HG03460 (cell line): ENCODE measurements around the gene TSTD1.
A peak's percentile ranks its signal among the peaks of the same experiment; 100 is the strongest.
"Not testable (repeated sequence)": the region's sequence is repeated elsewhere in the genome, so short reads cannot be mapped to it uniquely, and the experiment has no call there.

Source experiments
- ATAC-seq: cut with Tn5 transposase; IDR thresholded peaks from one replicate; pipeline ENCODE4 v1.9.1; 2021; ENCODE audit not compliant: unreplicated experiment

The TSTD1 gene

DNA sequence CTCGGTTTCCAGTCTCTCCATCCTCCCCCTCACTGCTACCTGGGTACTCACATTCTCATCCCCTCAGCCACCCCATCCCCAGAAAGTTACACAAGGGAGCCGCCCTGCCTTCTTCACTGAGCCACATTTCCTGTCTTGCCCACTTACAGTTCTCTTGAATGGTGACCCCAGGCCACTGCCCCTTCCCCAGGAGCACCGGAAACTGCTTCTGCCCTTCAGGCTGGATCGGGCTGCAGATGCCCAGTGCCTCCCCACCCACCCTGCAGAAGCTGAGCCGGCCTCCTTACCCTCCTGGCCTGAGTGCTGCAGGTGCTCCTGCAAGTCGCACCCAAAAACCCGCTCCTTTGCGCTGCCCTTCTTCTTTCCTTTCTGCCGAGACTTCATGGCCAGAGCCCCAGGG, 30.5 kb upstream of the TSTD1 start:
- peak; percentile 0 for ATAC-seq

DNA sequence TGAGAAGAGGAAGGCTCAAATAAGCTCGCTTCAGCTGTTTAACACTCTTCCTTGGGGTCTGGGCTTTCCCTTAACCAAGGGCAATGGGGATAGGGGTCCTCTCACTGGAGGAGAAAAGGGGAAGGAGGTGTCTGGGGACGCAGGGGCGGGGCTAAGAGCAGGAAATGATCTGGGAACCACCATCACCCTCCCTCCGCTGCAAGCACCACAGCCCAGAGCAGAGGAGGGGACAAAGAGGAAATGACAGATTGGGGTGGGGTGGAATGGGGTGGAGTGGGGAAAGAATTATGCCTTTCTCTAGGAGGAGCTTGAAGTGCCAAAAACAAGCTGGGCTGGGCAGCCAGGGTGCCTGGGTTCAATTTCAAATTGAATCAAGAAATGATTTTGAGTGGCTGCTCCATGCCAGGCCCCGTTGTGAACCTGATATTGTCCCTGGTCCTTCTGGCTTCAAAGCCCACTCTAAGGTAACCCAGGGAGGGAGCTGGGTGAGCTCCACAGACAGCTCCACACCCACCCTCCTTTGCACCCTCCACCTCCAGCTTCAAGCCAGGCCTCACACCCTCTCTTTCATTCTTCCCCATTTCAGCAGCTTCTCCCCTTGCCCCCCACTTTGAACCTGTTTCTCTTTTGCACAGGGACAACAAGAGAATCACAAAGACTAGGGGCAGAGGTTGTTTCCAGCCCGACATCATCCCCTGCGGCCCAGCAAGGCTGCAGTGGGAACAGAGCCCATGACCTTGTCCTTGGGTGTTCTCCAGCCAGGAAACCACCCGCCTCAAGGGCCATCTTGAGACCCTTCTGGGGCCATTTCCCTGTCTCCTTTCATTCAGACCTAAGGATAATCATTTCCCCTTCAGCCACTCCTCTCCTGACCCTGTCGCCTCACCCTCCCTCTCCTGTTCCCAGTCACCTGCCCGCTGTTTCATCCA, 29.8 kb upstream of the TSTD1 start:
- ATAC-seq: peak; percentile 53

DNA sequence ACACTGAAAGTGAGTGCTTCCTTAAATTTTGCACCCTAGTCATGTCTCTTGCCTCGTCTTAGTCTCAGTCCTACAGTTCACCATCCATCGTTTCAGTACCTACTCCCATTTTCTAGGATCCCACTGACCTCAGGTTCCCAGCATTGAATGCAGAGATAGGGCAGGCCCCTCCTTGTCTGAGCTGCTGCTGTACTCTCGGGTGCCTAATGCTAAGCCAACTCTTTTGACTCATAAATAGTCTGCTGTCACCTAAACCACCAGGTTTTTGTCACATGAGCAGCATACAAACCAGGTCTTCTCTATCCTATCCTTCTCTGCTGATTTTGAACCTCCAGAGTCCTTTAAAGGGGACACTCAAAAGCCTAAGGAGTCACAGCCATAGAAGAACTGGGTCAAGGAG, 27.9 kb upstream of the TSTD1 start:
- ATAC-seq: no peak

DNA sequence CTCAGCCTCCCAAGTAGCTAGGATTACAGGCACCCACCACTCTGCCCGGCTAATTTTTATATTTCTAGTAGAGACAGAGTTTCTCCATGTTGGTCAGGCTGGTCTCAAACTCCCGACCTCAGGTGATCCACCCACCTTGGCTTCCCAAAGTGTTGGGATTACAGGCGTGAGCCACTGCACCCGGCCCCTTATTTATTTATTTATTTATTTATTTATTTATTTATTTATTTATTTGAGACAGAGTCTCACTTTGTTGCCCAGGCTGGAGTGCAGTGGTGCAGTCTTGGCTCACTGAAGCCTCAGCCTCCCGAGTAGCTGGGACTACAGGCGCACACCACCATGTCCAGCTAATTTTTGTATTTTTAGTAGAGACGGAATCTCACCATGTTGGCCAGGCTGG, 26.9 kb upstream of the TSTD1 start:
- not testable (repeated sequence) for ATAC-seq

DNA sequence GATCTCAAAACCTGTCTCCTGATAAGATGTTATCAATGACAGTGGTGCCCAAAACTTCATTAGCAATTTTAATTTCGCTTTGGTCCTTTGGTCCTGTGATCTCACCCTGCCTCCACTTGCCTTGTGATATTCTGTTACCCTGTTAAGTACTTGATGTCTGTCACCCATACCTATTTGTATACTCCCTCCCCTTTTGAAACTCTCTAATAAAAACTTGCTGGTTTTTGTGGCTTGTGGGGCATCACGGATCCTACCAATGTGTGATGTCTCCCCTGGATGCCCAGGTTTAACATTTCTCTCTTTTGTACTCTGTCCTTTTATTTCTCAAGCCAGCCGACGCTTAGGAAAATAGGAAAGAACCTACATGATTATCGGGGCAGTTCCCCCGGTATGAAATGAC, 25.2 kb upstream of the TSTD1 start:
- not testable (repeated sequence) for ATAC-seq

DNA sequence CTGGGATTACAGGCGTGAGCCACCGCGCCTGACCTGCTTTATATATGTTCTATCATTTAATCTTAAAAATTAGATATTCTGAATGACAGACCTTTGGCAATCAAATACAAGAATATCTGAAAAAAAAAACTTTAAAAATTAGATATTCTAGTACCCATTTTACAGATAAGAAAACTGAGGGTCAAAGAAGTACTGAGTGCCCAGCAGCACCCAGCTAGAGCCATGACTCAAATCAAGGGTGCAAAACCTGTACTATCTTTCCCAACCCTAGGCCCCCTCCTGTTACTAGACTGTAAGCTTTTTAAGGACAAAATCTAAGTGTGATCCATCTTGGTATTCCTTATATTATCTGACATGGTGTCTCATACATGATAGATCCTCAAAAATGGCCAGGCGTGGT, 22.7 kb upstream of the TSTD1 start:
- ATAC-seq: no peak

DNA sequence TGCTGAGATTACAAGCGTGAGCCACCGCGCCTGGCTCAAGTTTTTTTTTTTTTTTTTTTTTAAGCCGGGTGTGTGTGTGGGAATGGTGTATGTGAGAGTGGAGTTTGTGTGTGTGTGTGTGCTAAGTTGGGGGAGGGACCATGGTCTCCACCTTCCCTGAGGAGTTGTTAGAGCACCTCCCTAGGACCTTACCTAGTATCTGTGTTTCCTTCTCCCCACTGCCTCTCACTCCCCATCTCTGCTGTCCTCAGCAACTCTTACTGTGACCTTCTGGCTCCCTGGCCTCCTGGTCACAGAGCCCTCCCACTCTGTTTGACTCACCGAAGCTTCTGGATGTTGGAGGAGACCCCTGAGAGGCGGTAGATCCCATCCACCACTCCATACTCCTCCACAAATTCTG, 20.5 kb upstream of the TSTD1 start:
- ATAC-seq: no peak

DNA sequence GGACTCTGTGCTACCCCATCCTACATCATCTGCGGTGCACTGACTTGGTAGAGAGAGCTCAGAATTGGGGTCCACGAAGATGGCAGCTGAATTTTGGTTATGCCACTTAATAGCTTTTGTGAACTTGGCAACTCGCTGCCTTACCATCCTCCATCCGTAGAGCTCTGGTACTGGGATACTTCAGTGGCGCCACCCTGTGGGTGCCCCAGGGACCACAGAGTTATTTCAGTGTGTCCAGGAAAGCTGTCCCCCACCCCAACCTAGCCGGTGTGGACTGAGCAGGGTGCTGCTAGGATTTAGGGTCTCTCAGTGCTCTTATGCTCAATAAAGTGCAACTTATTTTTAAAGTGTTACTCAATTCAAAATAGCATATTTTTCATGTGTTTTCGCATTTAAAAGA, 16.0 kb upstream of the TSTD1 start:
- no peak for ATAC-seq

DNA sequence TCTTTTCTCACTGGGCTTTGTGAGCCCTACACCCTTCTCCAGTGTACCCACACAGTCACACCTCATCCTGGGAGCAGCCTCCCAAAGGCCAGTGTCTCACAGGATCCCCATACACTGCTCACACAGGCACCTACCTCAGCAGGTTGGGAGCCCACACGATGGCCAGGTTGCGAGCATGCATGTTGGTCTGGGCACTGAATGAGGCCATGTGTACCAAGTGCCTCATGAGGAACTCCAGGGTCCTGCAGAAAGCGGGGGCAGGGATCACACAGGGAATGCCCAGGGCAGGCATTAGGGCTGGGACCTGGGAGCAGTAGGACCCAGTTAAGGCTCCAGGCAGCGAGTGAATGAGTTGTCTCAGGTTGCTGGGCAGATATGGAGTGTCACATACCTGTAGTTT, 15.5 kb upstream of the TSTD1 start:
- no peak for ATAC-seq

DNA sequence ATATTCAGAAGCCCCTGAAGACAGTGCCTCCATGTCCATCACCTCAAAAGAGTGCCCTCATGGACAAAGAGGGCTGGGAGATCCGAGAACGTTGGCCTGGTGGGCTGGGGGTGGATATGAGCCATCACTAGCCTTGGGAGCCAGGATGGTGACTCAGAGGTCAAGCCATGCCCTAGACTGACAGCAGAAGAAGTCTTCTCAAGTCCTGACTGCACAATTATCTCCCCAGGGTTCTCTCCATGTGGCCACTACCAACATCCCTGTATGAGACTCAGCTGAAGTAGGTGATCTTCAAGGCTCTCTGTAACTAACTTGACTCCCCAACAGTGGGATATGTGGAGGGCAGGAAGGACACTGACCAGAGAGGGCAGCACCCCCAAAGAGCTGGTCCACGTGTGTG, 14.1 kb upstream of the TSTD1 start:
- ATAC-seq: no peak

DNA sequence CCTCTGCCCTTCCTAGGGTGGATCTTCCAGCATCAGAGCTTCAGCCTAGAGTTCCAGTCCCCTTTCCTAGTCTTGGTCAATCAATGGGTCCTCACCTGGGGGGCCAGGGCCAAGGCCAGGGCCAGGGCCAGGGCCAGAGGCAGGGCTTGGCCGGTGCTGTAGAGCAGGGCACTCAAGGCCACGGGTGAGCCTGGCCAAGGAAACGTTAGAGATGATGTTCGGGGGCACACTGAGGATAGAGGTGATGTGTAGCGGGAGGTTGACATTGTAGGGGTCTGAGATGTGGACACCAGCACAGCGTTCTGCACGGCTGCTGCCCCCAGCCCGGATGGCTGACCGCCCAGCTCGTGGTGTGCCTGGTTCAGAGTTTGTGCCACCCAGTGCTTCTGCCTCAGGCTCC, 12.5 kb upstream of the TSTD1 start:
- ATAC-seq: no peak

DNA sequence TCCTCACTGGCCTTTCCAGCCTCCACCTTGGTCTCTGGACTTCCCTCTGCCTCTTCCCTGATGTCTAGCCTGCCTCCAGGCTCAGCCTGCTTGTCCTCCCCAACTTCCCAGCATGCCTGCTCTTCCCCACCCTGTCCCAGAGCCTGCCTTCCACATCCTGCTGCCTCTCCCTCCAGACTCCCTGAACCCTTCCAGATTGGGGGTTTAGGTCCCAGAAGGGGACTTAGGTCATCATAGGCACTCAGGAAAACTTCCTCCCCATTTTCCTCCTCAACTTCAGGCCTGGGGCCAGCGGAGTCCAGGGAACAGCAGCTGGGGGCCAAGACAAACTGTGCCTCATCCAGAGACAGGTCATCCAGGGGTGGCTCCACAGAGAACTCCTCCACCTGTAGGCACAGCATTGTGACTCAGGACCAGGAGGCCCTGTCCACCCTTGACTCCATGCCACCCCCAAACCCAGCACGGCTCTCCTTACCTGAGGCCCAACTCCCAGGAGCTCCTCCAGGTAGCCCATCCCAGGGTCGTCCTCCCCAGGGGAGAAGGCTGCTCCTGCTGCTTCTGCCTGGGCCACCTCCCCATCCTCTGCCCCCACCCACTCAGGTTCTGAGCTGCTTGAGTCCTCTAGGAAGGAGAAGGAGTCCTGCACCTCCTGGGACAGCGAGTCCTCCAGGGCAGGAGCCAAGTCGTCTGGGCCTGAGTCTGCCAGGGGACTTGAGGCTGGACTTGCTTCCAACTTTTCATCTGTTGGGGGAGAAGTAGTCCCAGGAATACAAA, 10.4 kb upstream of the TSTD1 start:
- ATAC-seq: no peak

DNA sequence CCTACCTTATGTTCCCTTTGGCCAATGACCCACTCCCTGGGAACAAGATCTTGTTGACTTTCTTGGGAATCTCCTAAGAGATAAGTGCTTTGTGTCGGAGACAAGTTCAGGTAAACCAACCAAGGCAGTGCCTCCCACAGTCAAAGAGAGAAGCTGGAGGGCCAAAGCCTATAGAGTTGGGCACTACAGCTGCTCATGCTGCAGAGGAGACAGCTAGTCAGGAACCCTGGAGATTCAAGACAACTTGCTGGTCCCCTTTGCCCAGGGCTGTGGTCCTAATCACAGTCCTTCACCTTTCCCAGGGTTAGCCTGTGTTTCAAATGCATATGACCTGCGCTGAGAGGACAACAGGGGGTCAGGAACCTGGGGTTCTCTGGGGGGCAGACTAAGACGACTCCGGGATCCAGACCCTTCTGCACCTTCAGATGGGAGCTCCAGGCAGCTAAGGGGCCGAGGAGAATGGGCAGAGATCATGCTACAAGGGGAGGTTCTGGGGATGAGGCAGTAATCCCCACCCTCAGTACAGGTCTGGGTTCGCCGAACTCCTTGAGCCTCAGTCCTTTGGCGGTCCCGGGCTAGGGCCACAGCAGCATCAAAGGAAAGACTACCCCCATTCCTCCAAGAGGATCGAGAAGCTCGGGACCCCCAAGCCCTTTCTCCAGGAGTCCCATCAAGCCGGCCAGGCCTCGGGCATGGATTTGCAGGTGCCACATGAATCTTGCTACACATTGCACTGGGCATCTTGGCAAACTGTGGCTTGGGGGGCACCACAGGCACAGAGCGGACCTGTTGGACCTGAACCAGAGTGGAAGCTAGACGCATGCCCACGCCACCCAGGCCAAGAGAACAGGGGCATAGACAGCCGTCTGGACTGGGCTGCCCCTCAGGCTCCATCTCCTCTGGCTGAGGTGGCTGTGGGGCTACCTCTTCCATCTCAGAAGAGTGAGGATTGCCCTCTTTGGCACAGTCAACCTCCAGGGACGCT, 9.0 kb upstream of the TSTD1 start:
- ATAC-seq: no peak

DNA sequence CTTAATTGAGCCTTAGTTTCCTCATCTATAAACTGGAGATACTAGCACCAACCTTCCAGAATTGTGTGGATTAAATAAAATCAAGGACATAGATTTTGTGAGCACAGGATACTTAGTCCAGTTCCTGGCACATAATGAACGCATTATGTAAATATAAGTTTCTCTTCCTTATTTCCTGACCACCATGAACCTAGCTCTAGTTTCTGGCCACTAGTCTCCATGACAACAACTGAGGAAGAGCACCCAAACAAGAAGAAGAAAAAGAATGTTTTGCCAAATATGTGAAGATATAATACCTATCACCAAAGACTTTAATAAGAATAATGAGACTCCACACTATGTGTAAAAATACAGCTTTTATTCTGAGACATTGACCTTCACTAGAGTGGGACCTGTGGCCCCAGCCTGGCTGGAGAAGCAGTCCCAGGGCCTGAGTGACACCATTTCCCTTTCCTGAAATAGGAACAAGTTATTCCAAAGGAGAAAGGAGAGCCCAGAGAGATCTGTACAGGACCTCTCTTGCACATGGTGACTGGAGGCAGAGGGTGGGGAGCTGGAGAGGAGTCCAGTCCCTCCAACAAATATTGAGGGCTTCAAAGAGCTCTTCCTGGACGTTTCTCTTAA, 8.0 kb upstream of the TSTD1 start:
- no peak for ATAC-seq

DNA sequence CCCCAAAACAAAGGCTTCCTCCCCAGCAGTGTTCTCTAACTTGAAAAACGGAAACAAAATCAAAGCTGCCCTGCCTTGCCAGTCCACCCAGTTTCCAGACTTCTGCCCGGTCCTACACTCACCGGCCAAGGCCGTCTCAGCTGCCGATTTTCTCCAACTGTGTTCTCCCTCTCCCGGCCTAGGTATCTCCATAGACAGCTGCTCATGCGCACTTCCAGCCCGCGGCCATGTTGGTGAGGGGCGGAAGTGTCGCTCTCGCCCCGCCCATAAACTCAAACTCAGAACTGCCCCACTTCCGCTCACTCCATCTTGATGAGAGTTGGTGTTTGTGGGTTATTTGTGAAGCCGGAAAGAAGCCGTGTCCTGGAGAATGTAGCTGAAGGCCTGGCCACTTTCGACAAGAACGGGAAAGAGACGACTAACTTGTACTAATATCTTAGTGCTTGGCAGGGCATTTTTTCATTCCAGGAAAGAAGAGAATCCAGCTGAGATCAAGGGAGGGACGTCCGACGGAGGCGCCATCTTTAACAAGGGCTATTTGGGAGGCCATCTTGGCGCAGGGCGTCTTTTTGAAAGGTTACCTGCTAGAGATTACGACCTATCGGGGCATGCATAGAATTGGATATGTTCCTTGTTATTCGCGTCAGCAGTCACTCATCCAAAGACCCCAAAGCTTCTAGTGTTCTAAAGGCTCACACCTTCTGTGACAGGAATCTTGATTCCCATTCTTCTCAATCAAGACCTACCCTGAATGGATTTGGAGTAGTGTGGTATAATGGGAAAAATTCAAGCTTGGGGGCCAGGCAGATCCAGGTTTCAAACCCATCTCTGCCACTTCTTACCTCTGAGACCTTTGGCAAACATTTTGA, 7.2 kb upstream of the TSTD1 start, which contains the start of gene USF1:
Gene USF1 (minus strand): TSS at position 242 of the 869 bp plus-strand sequence. CDS start 2,702 bp downstream, outside the sequence.
- ATAC-seq: peak; percentile 50

DNA sequence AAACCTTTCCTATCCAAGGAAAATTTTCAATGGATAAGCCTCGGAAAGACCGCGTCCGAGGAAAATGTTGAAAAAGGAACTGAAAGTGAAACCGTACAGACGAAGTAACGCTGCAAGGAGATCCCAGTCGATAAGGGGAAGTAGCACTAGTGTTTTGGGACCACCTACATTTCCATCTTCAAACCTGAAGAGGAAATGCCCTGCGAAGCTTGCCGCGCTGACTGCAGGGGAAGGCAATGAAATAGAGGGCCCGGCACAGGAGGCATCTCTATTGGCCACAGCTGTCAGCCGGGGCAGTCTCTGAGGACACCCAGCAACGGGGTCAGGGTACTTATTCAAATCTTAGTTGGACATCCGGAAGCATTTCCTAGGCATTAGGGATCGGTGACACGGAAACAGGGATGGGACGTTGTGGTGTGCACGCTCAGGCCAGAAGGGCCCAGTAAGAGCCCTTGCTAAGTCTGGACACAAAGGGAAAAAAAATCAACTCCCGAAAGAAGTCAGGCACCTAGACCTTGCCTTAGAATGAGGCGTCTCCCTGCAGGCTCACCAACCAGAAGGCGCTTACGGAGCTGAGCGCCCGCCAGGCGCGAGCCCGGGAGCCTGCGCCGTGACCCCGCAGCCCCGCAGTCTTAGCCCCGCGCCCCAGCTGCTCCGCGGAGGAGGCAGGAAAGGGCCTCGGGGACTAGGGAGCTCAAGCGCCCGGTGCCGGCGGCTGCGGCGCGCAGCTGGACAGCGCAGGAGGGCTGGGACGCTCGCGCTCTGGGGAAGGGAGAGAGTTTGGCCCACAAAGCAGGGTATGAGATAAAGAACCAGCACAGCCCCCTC, 6.4 kb upstream of the TSTD1 start:
- peak; percentile 45 for ATAC-seq

DNA sequence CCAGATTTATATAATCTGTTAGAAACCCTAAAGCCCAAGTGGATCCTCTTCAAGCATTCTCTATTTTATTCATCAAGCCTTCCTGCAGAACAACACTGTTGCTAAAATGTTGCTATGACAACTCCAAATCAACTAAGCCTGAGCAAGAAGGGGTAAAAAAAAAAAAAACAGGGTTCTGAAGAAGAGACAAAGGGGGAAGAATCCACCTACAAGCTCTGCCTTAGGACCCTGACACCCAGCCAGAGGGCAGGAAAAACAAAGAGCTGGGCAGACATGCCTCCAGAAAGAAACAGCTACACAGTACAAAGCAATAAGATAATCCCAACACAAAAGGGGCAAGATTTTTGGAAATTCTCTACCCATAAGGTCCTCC, 5.8 kb upstream of the TSTD1 start:
- ATAC-seq: no peak

DNA sequence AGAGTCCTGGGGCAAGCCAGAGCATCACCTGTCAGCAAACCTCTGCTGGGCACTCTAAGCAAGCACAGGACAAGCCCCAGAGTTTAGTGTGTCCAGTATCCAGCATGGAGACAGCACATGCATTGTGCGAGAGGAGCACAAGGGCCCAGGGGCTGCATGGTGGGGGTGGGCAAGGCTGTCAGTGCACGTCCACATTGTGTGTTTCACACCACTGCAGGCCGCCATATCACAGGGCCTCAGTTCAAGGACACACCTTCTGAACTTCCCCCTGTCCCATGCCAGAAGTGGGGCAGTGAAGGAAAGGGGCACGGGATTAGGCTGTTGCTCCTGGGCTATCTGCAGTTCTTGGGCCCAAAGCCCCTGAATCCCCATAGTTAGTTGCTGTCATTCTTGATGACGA, 782 bp upstream of the TSTD1 start:
- no peak for ATAC-seq

DNA sequence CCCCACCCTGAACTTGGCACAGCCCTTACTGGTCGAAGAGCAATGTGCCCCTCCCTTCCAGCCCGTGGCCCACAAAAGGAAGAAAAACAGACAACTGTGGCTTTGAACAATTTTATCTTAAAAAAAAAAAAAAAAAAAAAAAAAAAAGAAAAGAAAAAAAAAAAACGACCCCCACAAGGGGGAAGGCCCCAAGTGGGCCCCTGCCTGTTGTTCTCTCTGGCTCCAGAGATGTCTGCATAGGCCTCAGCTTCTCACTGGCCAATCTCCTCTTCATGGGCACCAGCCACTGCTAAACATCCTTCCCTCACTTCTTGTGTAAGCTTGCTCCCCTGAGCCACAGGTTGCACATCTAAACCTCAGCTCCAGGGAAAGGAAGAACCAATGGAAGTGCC, 386 bp upstream of the TSTD1 start:
- no peak for ATAC-seq
